Measurements from ENCODE around the gene TEKT2. TPM values are rescaled to one million over a fixed set of nuclear protein-coding genes. Genes with fewer than 3 reads are reported as not detected.

TEKT2 gene
- total and polyA plus RNA-seq, 5 donors from 2014 or later = 0.81 TPM; not detected in 4

DNA sequence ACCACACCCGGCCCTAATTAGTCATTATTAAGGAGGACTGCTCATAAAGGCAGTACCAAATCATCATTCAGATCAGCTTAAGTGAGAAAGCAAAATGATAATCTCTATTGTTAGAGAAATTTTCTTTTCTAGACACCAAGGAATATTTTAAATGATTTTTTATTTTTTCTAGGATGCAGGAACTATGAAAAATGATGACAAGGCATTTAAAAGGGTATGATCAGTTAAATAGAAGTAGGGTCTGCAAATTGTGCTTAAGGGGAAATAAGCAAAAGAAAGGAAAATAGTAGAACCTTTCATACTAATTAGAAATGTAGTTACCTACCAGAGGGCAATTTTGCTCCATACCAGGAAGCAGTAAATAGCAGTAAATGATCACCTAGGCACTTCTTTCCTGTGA lies 21.6 kb upstream of the TEKT2 start:
- no peak overlapping the region for H3K27ac ChIP-seq (ENCODE audit: insufficient read depth, low read length, poor library complexity, severe bottlenecking)
- H3K27me3 Mint-ChIP-seq = no peaks in the 10 kb centered on the region
- H3K4me1 Mint-ChIP-seq = no peaks in the 10 kb centered on the region
- H3K27ac Mint-ChIP-seq = no peak overlapping the region
- no peaks in the 10 kb centered on the region for H3K9me3 Mint-ChIP-seq
- ATAC-seq (ENCODE audit: low read depth in 2 of 2) (no peak), DNase-seq (no peak)
- no peak overlapping the region for H3K4me3 Mint-ChIP-seq
- H3K9me3 ChIP-seq (ENCODE audit: control insufficient read depth in 2 of 2, low read length in 2 of 2) = no peaks in the 10 kb centered on the region
- H3K4me1 ChIP-seq (ENCODE audit: control insufficient read depth, insufficient read depth, low read length, poor library complexity, severe bottlenecking) = no peaks in the 10 kb centered on the region
- peaks cover 4% of the 10 kb centered on the region for H3K36me3 Mint-ChIP-seq
- H3K36me3 ChIP-seq (ENCODE audit: control insufficient read depth, insufficient read depth, low read length) = peaks cover 2% of the 10 kb centered on the region
- H3K27me3 ChIP-seq (ENCODE audit: control insufficient read depth, insufficient read depth, low read length) = no peaks in the 10 kb centered on the region
- no peak overlapping the region for H3K4me3 ChIP-seq (ENCODE audit: low read depth, low read length)

- Mint-ChIP-seq H3K36me3 (no peaks in the 10 kb centered on the region), H3K27ac (peak overlapping the region in 1 of 3 donors; percentile 29), H3K27me3 (no peaks in the 10 kb centered on the region), H3K9me3 (no peaks in the 10 kb centered on the region), H3K4me3 (no peak overlapping the region), H3K4me1 (no peaks in the 10 kb centered on the region)
- H3K4me3 ChIP-seq (ENCODE audit: low read depth, low read length) = no peak overlapping the region
- H3K27me3 ChIP-seq (ENCODE audit: control insufficient read depth, insufficient read depth, low read length) = no peaks in the 10 kb centered on the region
- no peaks in the 10 kb centered on the region for H3K4me1 ChIP-seq (ENCODE audit: control insufficient read depth, insufficient read depth, low read length, poor library complexity, severe bottlenecking)
- H3K27ac ChIP-seq (ENCODE audit: insufficient read depth, low read length, poor library complexity, severe bottlenecking) = no peak overlapping the region
- ATAC-seq (ENCODE audit: low read depth in 2 of 2) (no peak), DNase-seq (no peak)
- H3K36me3 ChIP-seq (ENCODE audit: control insufficient read depth, insufficient read depth, low read length) = no peaks in the 10 kb centered on the region
- H3K9me3 ChIP-seq (ENCODE audit: control insufficient read depth in 2 of 2, low read length in 2 of 2) = no peaks in the 10 kb centered on the region
Measured at GRCh38 chr1:36067871-36068270, 16.0 kb upstream of the TEKT2 start.

DNA sequence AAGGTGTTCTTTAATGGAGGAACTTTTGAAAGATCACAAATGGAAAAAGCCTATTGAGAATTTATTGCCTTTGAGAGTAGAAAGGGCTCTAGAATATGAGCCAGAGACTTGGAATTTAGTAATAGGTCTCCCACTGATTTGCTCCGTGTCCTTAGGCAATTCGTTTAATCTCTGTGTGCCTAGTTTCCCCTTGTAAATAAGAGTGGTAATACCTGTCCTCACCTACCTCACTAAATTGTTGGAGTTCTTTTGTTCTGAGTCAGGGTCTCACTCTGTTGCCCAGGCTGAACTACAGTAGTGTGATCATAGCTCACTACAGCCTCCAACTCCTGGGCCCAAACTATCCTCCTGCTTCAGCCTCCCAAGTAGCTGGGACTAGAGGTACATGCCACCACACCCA lies 15.0 kb upstream of the TEKT2 start:
- peak overlapping the region in 1 of 3 donors; percentile 27 for H3K27ac Mint-ChIP-seq
- H3K27me3 Mint-ChIP-seq = no peaks in the 10 kb centered on the region
- Histone ChIP-seq H3K4me1 (ENCODE audit: control insufficient read depth, insufficient read depth, low read length, poor library complexity, severe bottlenecking) (no peaks in the 10 kb centered on the region), H3K27me3 (ENCODE audit: control insufficient read depth, insufficient read depth, low read length) (no peaks in the 10 kb centered on the region), H3K27ac (ENCODE audit: insufficient read depth, low read length, poor library complexity, severe bottlenecking) (no peak overlapping the region), H3K9me3 (ENCODE audit: control insufficient read depth in 2 of 2, low read length in 2 of 2) (no peaks in the 10 kb centered on the region), H3K36me3 (ENCODE audit: control insufficient read depth, insufficient read depth, low read length) (no peaks in the 10 kb centered on the region), H3K4me3 (ENCODE audit: low read depth, low read length) (no peak overlapping the region)
- H3K9me3 Mint-ChIP-seq = no peaks in the 10 kb centered on the region
- no peaks in the 10 kb centered on the region for H3K4me1 Mint-ChIP-seq
- no peak overlapping the region for H3K4me3 Mint-ChIP-seq
- H3K36me3 Mint-ChIP-seq = no peaks in the 10 kb centered on the region
- DNase-seq (no peak), ATAC-seq (ENCODE audit: low read depth in 2 of 2) (no peak)

DNA sequence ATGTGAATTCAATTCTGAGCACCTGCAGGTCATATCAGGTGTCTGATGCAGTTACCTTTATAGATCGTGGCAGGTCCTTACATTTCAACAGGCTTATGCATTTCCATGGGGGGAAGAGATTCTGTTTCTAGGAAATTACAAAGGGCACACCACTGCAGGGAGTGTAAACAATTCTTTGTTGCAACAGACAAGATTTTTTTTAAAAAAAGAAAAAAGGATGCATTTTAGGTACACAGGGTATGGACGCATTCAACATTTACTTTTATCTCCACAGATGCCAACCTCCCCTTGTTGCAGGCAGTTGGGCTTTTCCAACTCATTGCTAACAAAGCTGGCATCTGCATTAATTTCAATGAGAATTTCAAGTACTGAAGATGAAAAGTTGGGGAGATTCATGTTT lies 13.5 kb upstream of the TEKT2 start:
- H3K27me3 Mint-ChIP-seq = no peaks in the 10 kb centered on the region
- Histone ChIP-seq H3K36me3 (ENCODE audit: control insufficient read depth, insufficient read depth, low read length) (no peaks in the 10 kb centered on the region), H3K27ac (ENCODE audit: insufficient read depth, low read length, poor library complexity, severe bottlenecking) (no peak overlapping the region), H3K4me1 (ENCODE audit: control insufficient read depth, insufficient read depth, low read length, poor library complexity, severe bottlenecking) (no peaks in the 10 kb centered on the region), H3K27me3 (ENCODE audit: control insufficient read depth, insufficient read depth, low read length) (no peaks in the 10 kb centered on the region), H3K4me3 (ENCODE audit: low read depth, low read length) (no peak overlapping the region), H3K9me3 (ENCODE audit: control insufficient read depth in 2 of 2, low read length in 2 of 2) (no peaks in the 10 kb centered on the region)
- DNase-seq = no peak
- no peaks in the 10 kb centered on the region for H3K4me1 Mint-ChIP-seq
- no peaks in the 10 kb centered on the region for H3K36me3 Mint-ChIP-seq
- H3K4me3 Mint-ChIP-seq = no peak overlapping the region
- ATAC-seq (ENCODE audit: low read depth in 2 of 2) = no peak
- H3K27ac Mint-ChIP-seq = no peak overlapping the region
- H3K9me3 Mint-ChIP-seq = no peaks in the 10 kb centered on the region

GRCh38 chr1:36076979-36077573 lies 6.8 kb upstream of the TEKT2 start:
- Mint-ChIP-seq H3K9me3 (peaks cover 0 to 1% (median 0%) of the 10 kb centered on the region in 7 donors), H3K36me3 (no peaks in the 10 kb centered on the region), H3K4me3 (no peak overlapping the region), H3K27ac (no peak overlapping the region), H3K4me1 (no peaks in the 10 kb centered on the region), H3K27me3 (peaks cover 20% of the 10 kb centered on the region)
- no peaks in the 10 kb centered on the region for H3K27me3 ChIP-seq (ENCODE audit: control insufficient read depth, insufficient read depth, low read length)
- no peaks in the 10 kb centered on the region for H3K4me1 ChIP-seq (ENCODE audit: control insufficient read depth, insufficient read depth, low read length, poor library complexity, severe bottlenecking)
- ATAC-seq (ENCODE audit: low read depth in 2 of 2) (no peak), DNase-seq (no peak)
- no peak overlapping the region for H3K4me3 ChIP-seq (ENCODE audit: low read depth, low read length)
- H3K9me3 ChIP-seq (ENCODE audit: control insufficient read depth in 2 of 2, low read length in 2 of 2) = no peaks in the 10 kb centered on the region
- H3K27ac ChIP-seq (ENCODE audit: insufficient read depth, low read length, poor library complexity, severe bottlenecking) = no peak overlapping the region
- H3K36me3 ChIP-seq (ENCODE audit: control insufficient read depth, insufficient read depth, low read length) = no peaks in the 10 kb centered on the region

- Mint-ChIP-seq H3K36me3 (no peaks in the 10 kb centered on the region), H3K27ac (no peak overlapping the region)
Measured at GRCh38 chr1:36080236-36080635, 3.7 kb upstream of the TEKT2 start.

GRCh38 chr1:36080801-36081200 lies 3.1 kb upstream of the TEKT2 start:
- ATAC-seq (ENCODE audit: low read depth in 2 of 2) (no peak), DNase-seq (no peak)
- Histone ChIP-seq H3K4me3 (ENCODE audit: low read depth, low read length) (no peak overlapping the region), H3K4me1 (ENCODE audit: control insufficient read depth, insufficient read depth, low read length, poor library complexity, severe bottlenecking) (peaks cover 10% of the 10 kb centered on the region), H3K27me3 (ENCODE audit: control insufficient read depth, insufficient read depth, low read length) (peaks cover 3% of the 10 kb centered on the region), H3K27ac (ENCODE audit: insufficient read depth, low read length, poor library complexity, severe bottlenecking) (no peak overlapping the region), H3K36me3 (ENCODE audit: control insufficient read depth, insufficient read depth, low read length) (no peaks in the 10 kb centered on the region), H3K9me3 (ENCODE audit: control insufficient read depth in 2 of 2, low read length in 2 of 2) (no peaks in the 10 kb centered on the region)
- Mint-ChIP-seq H3K36me3 (no peaks in the 10 kb centered on the region), H3K9me3 (peaks cover 0 to 1% (median 0%) of the 10 kb centered on the region in 7 donors), H3K4me1 (peaks cover 0 to 3% (median 0%) of the 10 kb centered on the region in 4 donors), H3K27me3 (peaks cover 42% of the 10 kb centered on the region), H3K27ac (no peak overlapping the region), H3K4me3 (no peak overlapping the region)

More at GRCh38 chr1:36080236-36080635, 3.7 kb upstream of the TEKT2 start:
- H3K27ac ChIP-seq (ENCODE audit: insufficient read depth, low read length, poor library complexity, severe bottlenecking) = no peak overlapping the region
- DNase-seq = no peak
- H3K27me3 ChIP-seq (ENCODE audit: control insufficient read depth, insufficient read depth, low read length) = peaks cover 3% of the 10 kb centered on the region
- no peak overlapping the region for H3K4me3 ChIP-seq (ENCODE audit: low read depth, low read length)
- Mint-ChIP-seq H3K4me1 (peaks cover 0 to 3% (median 0%) of the 10 kb centered on the region in 4 donors), H3K4me3 (no peak overlapping the region), H3K27me3 (peaks cover 42% of the 10 kb centered on the region), H3K9me3 (peaks cover 0 to 1% (median 0%) of the 10 kb centered on the region in 7 donors)
- H3K9me3 ChIP-seq (ENCODE audit: control insufficient read depth in 2 of 2, low read length in 2 of 2) = no peaks in the 10 kb centered on the region
- no peaks in the 10 kb centered on the region for H3K36me3 ChIP-seq (ENCODE audit: control insufficient read depth, insufficient read depth, low read length)
- no peak for ATAC-seq (ENCODE audit: low read depth in 2 of 2)
- peaks cover 10% of the 10 kb centered on the region for H3K4me1 ChIP-seq (ENCODE audit: control insufficient read depth, insufficient read depth, low read length, poor library complexity, severe bottlenecking)

- H3K9me3 ChIP-seq (ENCODE audit: control insufficient read depth in 2 of 2, low read length in 2 of 2) = no peaks in the 10 kb centered on the region
- Mint-ChIP-seq H3K27me3 (peaks cover 42% of the 10 kb centered on the region), H3K4me1 (peaks cover 0 to 4% (median 0%) of the 10 kb centered on the region in 4 donors), H3K36me3 (no peaks in the 10 kb centered on the region), H3K27ac (no peak overlapping the region), H3K9me3 (peaks cover 0 to 4% (median 0%) of the 10 kb centered on the region in 7 donors), H3K4me3 (no peak overlapping the region)
- no peak overlapping the region for H3K4me3 ChIP-seq (ENCODE audit: low read depth, low read length)
- peaks cover 10% of the 10 kb centered on the region for H3K4me1 ChIP-seq (ENCODE audit: control insufficient read depth, insufficient read depth, low read length, poor library complexity, severe bottlenecking)
- ATAC-seq (ENCODE audit: low read depth in 2 of 2) = no peak
- peaks cover 3% of the 10 kb centered on the region for H3K27me3 ChIP-seq (ENCODE audit: control insufficient read depth, insufficient read depth, low read length)
- no peak overlapping the region for H3K27ac ChIP-seq (ENCODE audit: insufficient read depth, low read length, poor library complexity, severe bottlenecking)
- H3K36me3 ChIP-seq (ENCODE audit: control insufficient read depth, insufficient read depth, low read length) = no peaks in the 10 kb centered on the region
- no peak for DNase-seq
Measured at GRCh38 chr1:36081926-36082485, 1.9 kb upstream of the TEKT2 start.
